HEK293 (cell line): ENCODE data around the gene RFXAP.

ENCODE experiments used
- CTCF ChIA-PET: fragments of 350-600 bp; formaldehyde crosslinking; extraction: SDS; loops from one replicate; lab custom pipeline; 2021; ENCODE audit warnings: antibody characterized with exemption; lab: Yijun Ruan, JAX
- POLR2A ChIA-PET: fragments of 300-600 bp; formaldehyde crosslinking; extraction: SDS; loops from one replicate; lab custom pipeline; 2020; ENCODE audit warnings: antibody characterized with exemption, inconsistent platforms; lab: Yijun Ruan, JAX
- H3K27ac ChIP-seq: fragments of 200-500 bp; sonication (Bioruptor generic); 2 replicates; pipeline ENCODE4 v1.5.1; 2014; ENCODE audit warnings: low read depth, low read length, control low read depth, inconsistent platforms; ENCODE audit errors: extremely low read depth
- H3K36me3 ChIP-seq, 2 experiments: fragments of 200-500 bp in 1 of 2; sonication (Bioruptor generic) in 1 of 2; 1 replicate in 1 of 2; 2 replicates in 1 of 2; pipeline ENCODE4 v1.5.1; 2014 to 2017; ENCODE audit warnings: inconsistent platforms in 2 of 2, low read length in 2 of 2; ENCODE audit not compliant: control insufficient read depth in 2 of 2, insufficient read depth in 1 of 2
- H3K4me1 ChIP-seq: fragments of 200-500 bp; sonication (Bioruptor generic); 2 replicates; pipeline ENCODE4 v1.5.1; 2014; ENCODE audit warnings: mild to moderate bottlenecking, low read length, inconsistent platforms; ENCODE audit not compliant: control insufficient read depth, insufficient read depth
- H3K4me3 ChIP-seq: 2 replicates; pipeline ENCODE4 v1.5.1; 2011; ENCODE audit warnings: low read depth, mild to moderate bottlenecking, control low read depth, low read length, moderate library complexity
- H3K9me3 ChIP-seq: fragments of 200-500 bp; sonication (Bioruptor generic); 2 replicates; pipeline ENCODE4 v1.5.1; 2014; ENCODE audit warnings: low read depth, low read length, inconsistent platforms; ENCODE audit not compliant: control insufficient read depth, insufficient read depth
- GLI2 ChIP-seq: fragments of 450-650 bp; formaldehyde crosslinking; IDR thresholded peaks from 2 replicates; pipeline ENCODE4; 2017; ENCODE audit warnings: missing biosample characterization, missing genetic modification characterization, low read depth, borderline replicate concordance
- HOXC10 ChIP-seq: sonication (generic); formaldehyde crosslinking; IDR thresholded peaks from 2 replicates; pipeline ENCODE4 v1.8.1; 2023; ENCODE audit warnings: mild to moderate bottlenecking, missing genetic modification reagents
- KLF7 ChIP-seq: fragments of 450-650 bp; formaldehyde crosslinking; IDR thresholded peaks from 2 replicates; pipeline ENCODE4 v1.5.1; 2016; ENCODE audit warnings: missing biosample characterization, missing genetic modification characterization, borderline replicate concordance
- PRDM1 ChIP-seq: fragments of 450-650 bp; formaldehyde crosslinking; IDR thresholded peaks from 2 replicates; pipeline ENCODE4; 2016; ENCODE audit warnings: missing biosample characterization, missing genetic modification characterization
- SCRT1 ChIP-seq: fragments of 450-650 bp; formaldehyde crosslinking; IDR thresholded peaks from 2 replicates; pipeline ENCODE4 v1.5.1; 2016; ENCODE audit warnings: missing biosample characterization, missing genetic modification characterization, borderline replicate concordance
- TRIM28 ChIP-seq: IDR thresholded peaks from 2 replicates; pipeline ENCODE4 v1.6.1; 2011; ENCODE audit warnings: low read length, control low read depth, borderline replicate concordance
- ZBTB20 ChIP-seq: fragments of 450-650 bp; formaldehyde crosslinking; IDR thresholded peaks from 2 replicates; pipeline ENCODE4 v1.5.1; 2016; ENCODE audit warnings: missing biosample characterization, missing genetic modification characterization
- ZBTB7A ChIP-seq: fragments of 450-650 bp; formaldehyde crosslinking; IDR thresholded peaks from 2 replicates; pipeline ENCODE4 v1.5.1; 2016; ENCODE audit warnings: low read depth, missing biosample characterization, missing genetic modification characterization
- ZNF148 ChIP-seq: fragments of 450-650 bp; formaldehyde crosslinking; IDR thresholded peaks from 2 replicates; pipeline ENCODE4 v1.5.0; 2017; ENCODE audit warnings: missing biosample characterization, missing genetic modification characterization, borderline replicate concordance
- ZNF16 ChIP-seq: fragments of 450-650 bp; formaldehyde crosslinking; IDR thresholded peaks from 2 replicates; pipeline ENCODE4 v1.5.1; 2016; ENCODE audit warnings: low read depth, missing biosample characterization, missing genetic modification characterization
- ZNF23 ChIP-seq: fragments of 450-650 bp; formaldehyde crosslinking; IDR thresholded peaks from 2 replicates; pipeline ENCODE4 v1.5.1; 2016; ENCODE audit warnings: missing biosample characterization, missing genetic modification characterization, borderline replicate concordance
- ZNF341 ChIP-seq: fragments of 450-650 bp; formaldehyde crosslinking; IDR thresholded peaks from 2 replicates; pipeline ENCODE4; 2016; ENCODE audit warnings: low read depth, missing biosample characterization, missing genetic modification characterization
- ZNF354C ChIP-seq: fragments of 450-650 bp; formaldehyde crosslinking; IDR thresholded peaks from 2 replicates; pipeline ENCODE4 v1.5.1; 2016; ENCODE audit warnings: missing biosample characterization, missing genetic modification characterization, low read depth, borderline replicate concordance
- ZNF37A ChIP-seq: fragments of 450-650 bp; IDR thresholded peaks from 2 replicates; pipeline ENCODE4 v1.5.1; 2018; ENCODE audit warnings: missing biosample characterization, missing genetic modification characterization
- ZNF426 ChIP-seq: fragments of 450-650 bp; formaldehyde crosslinking; IDR thresholded peaks from 2 replicates; pipeline ENCODE4 v1.5.1; 2017; ENCODE audit warnings: missing biosample characterization, missing genetic modification characterization, mild to moderate bottlenecking, inconsistent platforms, moderate library complexity
- ZNF600 ChIP-seq: fragments of 450-650 bp; formaldehyde crosslinking; IDR thresholded peaks from 2 replicates; pipeline ENCODE4 v1.5.1; 2016; ENCODE audit warnings: missing biosample characterization, missing genetic modification characterization
- ZNF660 ChIP-seq: fragments of 450-650 bp; IDR thresholded peaks from 2 replicates; pipeline ENCODE4 v1.5.1; 2018; ENCODE audit warnings: missing biosample characterization, mild to moderate bottlenecking, missing genetic modification characterization
- ZNF837 ChIP-seq: fragments of 450-650 bp; formaldehyde crosslinking; IDR thresholded peaks from 2 replicates; pipeline ENCODE4 v1.5.1; 2016; ENCODE audit warnings: missing biosample characterization, missing genetic modification characterization
- TF ChIP-seq, protein P1 (sequence below): fragments of 450-650 bp; formaldehyde crosslinking; IDR thresholded peaks from 2 replicates; pipeline ENCODE4 v1.5.1; 2016; ENCODE audit warnings: missing biosample characterization, missing genetic modification characterization
- TF ChIP-seq, protein P2 (sequence below): fragments of 450-650 bp; formaldehyde crosslinking; IDR thresholded peaks from 2 replicates; pipeline ENCODE4 v1.5.1; 2016; ENCODE audit warnings: missing biosample characterization, missing genetic modification characterization
- TF ChIP-seq, protein P3 (sequence below): fragments of 450-650 bp; formaldehyde crosslinking; IDR thresholded peaks from 2 replicates; pipeline ENCODE4 v1.5.1; 2016; ENCODE audit warnings: missing biosample characterization, missing genetic modification characterization
- TF ChIP-seq, protein P4 (sequence below): fragments of 450-650 bp; formaldehyde crosslinking; conservative IDR thresholded peaks from 2 replicates; pipeline ENCODE4 v1.5.1; 2016; ENCODE audit warnings: low read depth, missing biosample characterization, missing genetic modification characterization

RFXAP gene

DNA sequence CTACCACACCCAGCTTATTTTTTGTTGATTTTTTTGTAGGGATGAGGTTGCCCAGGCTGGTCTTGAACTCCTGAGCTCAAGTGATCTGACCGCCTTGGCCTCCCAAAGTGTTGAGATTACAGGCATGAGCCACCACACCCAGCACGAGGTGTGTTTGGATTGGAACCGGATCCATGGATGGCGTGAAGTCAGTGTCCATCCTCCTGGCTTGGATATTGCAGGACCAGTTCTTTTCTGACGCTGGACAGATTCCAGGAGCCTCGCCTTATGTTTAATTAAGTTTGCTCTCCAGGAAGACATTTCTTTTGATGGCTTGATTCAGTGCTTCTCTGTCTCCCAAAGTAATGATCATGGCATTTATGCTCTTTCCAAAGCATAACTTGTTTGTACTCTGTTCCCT is 14.4 kb upstream of the RFXAP start:
- POLR2A ChIA-PET: no interaction called here
- no peaks in the 10 kb centered on the region for H3K36me3 ChIP-seq
- no peaks in the 10 kb centered on the region for H3K9me3 ChIP-seq
- CTCF ChIA-PET: no interaction called here
- no peaks in the 10 kb centered on the region for H3K4me1 ChIP-seq
- no peak overlapping the region for H3K4me3 ChIP-seq
- H3K27ac ChIP-seq: no peak overlapping the region
- TF ChIP-seq, protein P1, sequence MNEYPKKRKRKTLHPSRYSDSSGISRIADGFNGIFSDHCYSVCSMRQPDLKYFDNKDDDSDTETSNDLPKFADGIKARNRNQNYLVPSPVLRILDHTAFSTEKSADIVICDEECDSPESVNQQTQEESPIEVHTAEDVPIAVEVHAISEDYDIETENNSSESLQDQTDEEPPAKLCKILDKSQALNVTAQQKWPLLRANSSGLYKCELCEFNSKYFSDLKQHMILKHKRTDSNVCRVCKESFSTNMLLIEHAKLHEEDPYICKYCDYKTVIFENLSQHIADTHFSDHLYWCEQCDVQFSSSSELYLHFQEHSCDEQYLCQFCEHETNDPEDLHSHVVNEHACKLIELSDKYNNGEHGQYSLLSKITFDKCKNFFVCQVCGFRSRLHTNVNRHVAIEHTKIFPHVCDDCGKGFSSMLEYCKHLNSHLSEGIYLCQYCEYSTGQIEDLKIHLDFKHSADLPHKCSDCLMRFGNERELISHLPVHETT: no peak
- TF ChIP-seq ZNF837 (tag by site-specific recombination) (no peak), ZNF354C (tag by site-specific recombination) (no peak), ZBTB20 (tag by site-specific recombination) (no peak), SCRT1 (tag by site-specific recombination) (no peak), ZNF37A (tag by site-specific recombination) (no peak), ZBTB7A (no peak), ZNF23 (no peak), ZNF341 (no peak), ZNF16 (tag by site-specific recombination) (no peak), PRDM1 (tag by site-specific recombination) (no peak), GLI2 (no peak)
- TF ChIP-seq, protein P2, sequence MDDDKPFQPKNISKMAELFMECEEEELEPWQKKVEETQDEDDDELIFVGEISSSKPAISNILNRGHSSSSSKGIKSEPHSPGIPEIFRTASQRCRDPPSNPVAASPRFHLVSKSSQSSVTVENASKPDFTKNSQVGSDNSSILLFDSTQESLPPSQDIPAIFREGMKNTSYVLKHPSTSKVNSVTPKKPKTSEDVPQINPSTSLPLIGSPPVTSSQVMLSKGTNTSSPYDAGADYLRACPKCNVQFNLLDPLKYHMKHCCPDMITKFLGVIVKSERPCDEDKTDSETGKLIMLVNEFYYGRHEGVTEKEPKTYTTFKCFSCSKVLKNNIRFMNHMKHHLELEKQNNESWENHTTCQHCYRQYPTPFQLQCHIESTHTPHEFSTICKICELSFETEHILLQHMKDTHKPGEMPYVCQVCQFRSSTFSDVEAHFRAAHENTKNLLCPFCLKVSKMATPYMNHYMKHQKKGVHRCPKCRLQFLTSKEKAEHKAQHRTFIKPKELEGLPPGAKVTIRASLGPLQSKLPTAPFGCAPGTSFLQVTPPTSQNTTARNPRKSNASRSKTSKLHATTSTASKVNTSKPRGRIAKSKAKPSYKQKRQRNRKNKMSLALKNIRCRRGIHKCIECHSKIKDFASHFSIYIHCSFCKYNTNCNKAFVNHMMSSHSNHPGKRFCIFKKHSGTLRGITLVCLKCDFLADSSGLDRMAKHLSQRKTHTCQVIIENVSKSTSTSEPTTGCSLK (tag by site-specific recombination): no peak
- TF ChIP-seq, protein P3, sequence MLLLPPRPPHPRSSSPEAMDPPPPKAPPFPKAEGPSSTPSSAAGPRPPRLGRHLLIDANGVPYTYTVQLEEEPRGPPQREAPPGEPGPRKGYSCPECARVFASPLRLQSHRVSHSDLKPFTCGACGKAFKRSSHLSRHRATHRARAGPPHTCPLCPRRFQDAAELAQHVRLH (tag by site-specific recombination): no peak
- TF ChIP-seq, protein P4, sequence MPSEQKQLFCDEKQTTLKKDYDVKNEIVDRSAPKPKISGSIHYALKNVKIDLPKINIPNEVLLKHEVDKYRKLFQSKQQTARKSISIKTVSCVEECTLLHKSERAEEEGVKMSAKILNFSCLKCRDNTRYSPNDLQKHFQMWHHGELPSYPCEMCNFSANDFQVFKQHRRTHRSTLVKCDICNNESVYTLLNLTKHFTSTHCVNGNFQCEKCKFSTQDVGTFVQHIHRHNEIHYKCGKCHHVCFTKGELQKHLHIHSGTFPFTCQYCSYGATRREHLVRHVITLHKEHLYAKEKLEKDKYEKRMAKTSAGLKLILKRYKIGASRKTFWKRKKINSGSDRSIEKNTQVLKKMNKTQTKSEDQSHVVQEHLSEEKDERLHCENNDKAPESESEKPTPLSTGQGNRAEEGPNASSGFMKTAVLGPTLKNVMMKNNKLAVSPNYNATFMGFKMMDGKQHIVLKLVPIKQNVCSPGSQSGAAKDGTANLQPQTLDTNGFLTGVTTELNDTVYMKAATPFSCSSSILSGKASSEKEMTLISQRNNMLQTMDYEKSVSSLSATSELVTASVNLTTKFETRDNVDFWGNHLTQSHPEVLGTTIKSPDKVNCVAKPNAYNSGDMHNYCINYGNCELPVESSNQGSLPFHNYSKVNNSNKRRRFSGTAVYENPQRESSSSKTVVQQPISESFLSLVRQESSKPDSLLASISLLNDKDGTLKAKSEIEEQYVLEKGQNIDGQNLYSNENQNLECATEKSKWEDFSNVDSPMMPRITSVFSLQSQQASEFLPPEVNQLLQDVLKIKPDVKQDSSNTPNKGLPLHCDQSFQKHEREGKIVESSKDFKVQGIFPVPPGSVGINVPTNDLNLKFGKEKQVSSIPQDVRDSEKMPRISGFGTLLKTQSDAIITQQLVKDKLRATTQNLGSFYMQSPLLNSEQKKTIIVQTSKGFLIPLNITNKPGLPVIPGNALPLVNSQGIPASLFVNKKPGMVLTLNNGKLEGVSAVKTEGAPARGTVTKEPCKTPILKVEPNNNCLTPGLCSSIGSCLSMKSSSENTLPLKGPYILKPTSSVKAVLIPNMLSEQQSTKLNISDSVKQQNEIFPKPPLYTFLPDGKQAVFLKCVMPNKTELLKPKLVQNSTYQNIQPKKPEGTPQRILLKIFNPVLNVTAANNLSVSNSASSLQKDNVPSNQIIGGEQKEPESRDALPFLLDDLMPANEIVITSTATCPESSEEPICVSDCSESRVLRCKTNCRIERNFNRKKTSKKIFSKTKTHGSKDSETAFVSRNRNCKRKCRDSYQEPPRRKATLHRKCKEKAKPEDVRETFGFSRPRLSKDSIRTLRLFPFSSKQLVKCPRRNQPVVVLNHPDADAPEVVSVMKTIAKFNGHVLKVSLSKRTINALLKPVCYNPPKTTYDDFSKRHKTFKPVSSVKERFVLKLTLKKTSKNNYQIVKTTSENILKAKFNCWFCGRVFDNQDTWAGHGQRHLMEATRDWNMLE (tag by site-specific recombination): no peak

- no peaks in the 10 kb centered on the region for H3K4me1 ChIP-seq
- H3K36me3 ChIP-seq: no peaks in the 10 kb centered on the region
- no peak overlapping the region for H3K4me3 ChIP-seq
- POLR2A ChIA-PET: no interaction called here
- no peaks in the 10 kb centered on the region for H3K9me3 ChIP-seq
- CTCF ChIA-PET: interaction anchor here (0.7 kb wide), 1 partner anchor 9 kb away, joined by 3 read pairs; no protein-coding TSS in a partner anchor
- no peak overlapping the region for H3K27ac ChIP-seq
- TF ChIP-seq ZNF426 (tag by site-specific recombination) (no peak), ZNF148 (tag by site-specific recombination) (no peak), KLF7 (tag by site-specific recombination) (no peak), TRIM28 (no peak), HOXC10 (CRISPR knock-in tag) (no peak), ZNF660 (tag by site-specific recombination) (no peak), ZNF600 (tag by site-specific recombination) (no peak)
Observed at GRCh38 chr13:36806102-36806501, 12.9 kb upstream of the RFXAP start.
